ENCODE data around the gene GRHL1. TPM values are rescaled to one million over a fixed set of nuclear protein-coding genes. Genes with fewer than 3 reads are reported as not detected.

The GRHL1 gene
- total and polyA plus RNA-seq, 12 donors: 0.57 to 2.6 (median 1.2) TPM; not detected in 1

- Histone ChIP-seq H3K36me3 (replicated peaks in 1 of 2) (no peaks in the 10 kb centered on the region), H3K9me3 (replicated peaks in 1 of 3) (no peaks in the 10 kb centered on the region), H3K4me1 (replicated peaks in 1 of 2) (peaks cover 22 to 25% of the 10 kb centered on the region in 2 donors), H3K4me3 (no peak overlapping the region), H3K27me3 (no peaks in the 10 kb centered on the region), H3K27ac (peak overlapping the region in 1 of 5 donors; percentile 81)
- peak in 1 of 7 donors; percentile 17 for DNase-seq
- intact Hi-C loops (cut with DNase I): no loop called here
- TF ChIP-seq, protein P1, sequence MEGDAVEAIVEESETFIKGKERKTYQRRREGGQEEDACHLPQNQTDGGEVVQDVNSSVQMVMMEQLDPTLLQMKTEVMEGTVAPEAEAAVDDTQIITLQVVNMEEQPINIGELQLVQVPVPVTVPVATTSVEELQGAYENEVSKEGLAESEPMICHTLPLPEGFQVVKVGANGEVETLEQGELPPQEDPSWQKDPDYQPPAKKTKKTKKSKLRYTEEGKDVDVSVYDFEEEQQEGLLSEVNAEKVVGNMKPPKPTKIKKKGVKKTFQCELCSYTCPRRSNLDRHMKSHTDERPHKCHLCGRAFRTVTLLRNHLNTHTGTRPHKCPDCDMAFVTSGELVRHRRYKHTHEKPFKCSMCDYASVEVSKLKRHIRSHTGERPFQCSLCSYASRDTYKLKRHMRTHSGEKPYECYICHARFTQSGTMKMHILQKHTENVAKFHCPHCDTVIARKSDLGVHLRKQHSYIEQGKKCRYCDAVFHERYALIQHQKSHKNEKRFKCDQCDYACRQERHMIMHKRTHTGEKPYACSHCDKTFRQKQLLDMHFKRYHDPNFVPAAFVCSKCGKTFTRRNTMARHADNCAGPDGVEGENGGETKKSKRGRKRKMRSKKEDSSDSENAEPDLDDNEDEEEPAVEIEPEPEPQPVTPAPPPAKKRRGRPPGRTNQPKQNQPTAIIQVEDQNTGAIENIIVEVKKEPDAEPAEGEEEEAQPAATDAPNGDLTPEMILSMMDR (IDR thresholded peaks at IDR 0.05): no peak
- no peak for TF ChIP-seq POLR2A (IDR thresholded peaks at IDR 0.05)
- 79 to 83% (median 82%) methylated on average over 20 to 22 of the region's 22 CpGs for WGBS, 4 donors
Observed at GRCh38 chr2:10007921-10008808, 56.7 kb downstream of the GRHL1 start.

- no peak for TF ChIP-seq POLR2A (IDR thresholded peaks at IDR 0.05)
- TF ChIP-seq, protein P1 (IDR thresholded peaks at IDR 0.05): no peak
- no peaks in the 10 kb centered on the region for H3K9me3 ChIP-seq (replicated peaks in 1 of 3)
- peaks cover 22 to 25% of the 10 kb centered on the region in 2 donors for H3K4me1 ChIP-seq (replicated peaks in 1 of 2)
- WGBS, 4 donors: 84 to 97% (median 92%) methylated on average over 9 of the region's 9 CpGs
- H3K27me3 ChIP-seq: no peaks in the 10 kb centered on the region
- peak overlapping the region in 1 of 5 donors; percentile 81 for H3K27ac ChIP-seq
- peak in 1 of 7 donors; percentile 5 for DNase-seq
- no peaks in the 10 kb centered on the region for H3K36me3 ChIP-seq (replicated peaks in 1 of 2)
- H3K4me3 ChIP-seq: no peak overlapping the region
- intact Hi-C loops (cut with DNase I): no loop called here
Observed at GRCh38 chr2:10008809-10009176, 57.3 kb downstream of the GRHL1 start.

DNA sequence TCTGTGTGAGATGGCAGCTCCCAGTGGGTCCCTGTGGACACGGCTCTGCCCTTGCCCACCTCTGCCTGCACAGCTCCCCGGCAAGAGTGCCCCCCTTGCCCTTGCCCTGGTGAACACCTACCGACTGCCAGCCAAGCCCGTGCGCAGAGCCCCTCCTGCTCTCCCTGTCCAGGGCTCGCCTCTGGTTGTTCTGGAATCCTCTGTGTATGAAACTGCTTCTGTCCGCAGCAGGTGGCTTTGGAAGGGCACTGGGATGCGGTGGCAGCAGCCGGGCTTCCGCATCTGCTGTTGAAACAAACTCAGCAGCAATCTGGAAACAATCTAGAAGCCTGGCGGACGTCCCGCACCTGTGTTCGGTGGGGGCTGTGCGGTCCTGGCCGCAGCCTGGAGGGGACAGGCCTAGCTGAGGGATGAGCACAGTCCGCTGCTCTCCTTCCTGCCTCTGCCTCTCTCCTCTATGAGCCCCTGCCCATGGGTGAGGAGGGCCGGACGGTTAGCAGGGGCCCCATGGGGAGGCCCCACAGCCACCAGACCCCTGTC, 57.8 kb downstream of the GRHL1 start:
- intact Hi-C loops (cut with DNase I): no loop called here

More for the DNA sequence above, 57.8 kb downstream of the GRHL1 start:
- peak in 1 of 7 donors; percentile 21 for DNase-seq
- TF ChIP-seq, protein P1 (IDR thresholded peaks at IDR 0.05): no peak
- no peak for TF ChIP-seq POLR2A (IDR thresholded peaks at IDR 0.05)
- peaks cover 22 to 25% of the 10 kb centered on the region in 2 donors for H3K4me1 ChIP-seq (replicated peaks in 1 of 2)
- no peak overlapping the region for H3K4me3 ChIP-seq
- WGBS, 4 donors: 87 to 92% (median 90%) methylated on average over 10 to 19 of the region's 19 CpGs
- H3K27ac ChIP-seq: peak overlapping the region in 4 of 5 donors; percentile 62 to 81 (median 73)
- no peaks in the 10 kb centered on the region for H3K36me3 ChIP-seq (replicated peaks in 1 of 2)
- no peaks in the 10 kb centered on the region for H3K9me3 ChIP-seq (replicated peaks in 1 of 3)
- no peaks in the 10 kb centered on the region for H3K27me3 ChIP-seq
